LNCAP (cell line): Measurements from ENCODE around the gene USO1.

ENCODE experiments used
- CTCF ChIP-seq: fragments of 450-650 bp; IDR thresholded peaks from 2 replicates; pipeline ENCODE4 v1.5.1; 2017; ENCODE audit warnings: mild to moderate bottlenecking

USO1 gene

GRCh38 chr4:75685546-75686189 is 38.7 kb upstream of the USO1 start:
- no peak for TF ChIP-seq CTCF

DNA sequence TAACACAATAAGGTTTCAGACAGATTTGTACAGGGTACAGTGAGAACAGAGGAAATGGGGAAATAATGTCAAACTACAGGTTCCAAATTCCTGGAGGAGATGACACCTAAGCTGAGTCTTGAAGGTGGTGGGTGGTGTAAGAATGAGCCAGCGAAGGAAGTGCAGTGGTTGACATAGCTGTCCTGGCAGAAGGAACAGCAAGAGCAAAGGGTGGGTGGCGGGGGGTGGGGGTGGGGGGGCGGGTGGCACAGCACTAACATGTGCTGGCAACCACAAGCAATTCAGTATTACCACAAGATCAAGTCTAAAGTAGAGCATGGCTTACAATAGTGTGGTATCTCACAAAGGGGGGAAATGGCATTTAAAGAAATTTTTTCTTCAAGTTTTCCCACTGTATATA is 38.0 kb upstream of the USO1 start:
- no peak for TF ChIP-seq CTCF

DNA sequence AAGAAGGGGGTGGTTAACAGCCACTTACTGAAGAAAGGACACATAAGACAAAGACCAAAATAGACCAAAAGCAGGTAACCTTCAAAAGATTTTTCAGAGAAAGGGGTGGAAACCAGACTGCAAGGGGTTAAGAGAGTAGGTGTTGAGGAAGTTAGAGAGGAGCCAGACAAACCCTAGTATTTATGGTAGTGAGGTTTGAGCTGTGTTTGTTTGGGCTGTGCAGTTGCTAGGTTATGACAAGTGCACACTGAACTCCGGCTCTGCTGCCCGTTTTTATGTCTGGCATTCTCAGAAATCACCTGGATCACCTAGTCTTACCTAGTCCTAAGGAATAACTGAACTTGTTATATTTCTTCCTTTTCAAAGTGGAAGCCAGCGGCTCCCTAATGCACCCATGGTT is 28.3 kb upstream of the USO1 start:
- TF ChIP-seq CTCF, result no peak

GRCh38 chr4:75696581-75696980 is 27.8 kb upstream of the USO1 start:
- no peak for TF ChIP-seq CTCF

- TF ChIP-seq CTCF, result no peak
Observed at GRCh38 chr4:75698162-75698962, 26.0 kb upstream of the USO1 start.

DNA sequence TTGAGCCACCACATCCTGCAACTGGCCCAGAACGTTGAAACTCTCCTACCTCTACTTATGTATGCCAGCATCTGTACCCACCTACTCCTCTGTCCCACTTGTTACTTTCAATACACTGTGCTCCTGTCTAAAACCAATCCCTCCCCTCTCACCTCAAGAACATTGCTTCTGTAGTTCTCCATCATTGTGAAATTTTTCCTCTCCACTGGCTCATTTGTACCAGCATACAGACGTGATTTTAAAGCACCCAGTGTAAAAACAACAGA is 25.5 kb upstream of the USO1 start:
- no peak for TF ChIP-seq CTCF

GRCh38 chr4:75699299-75699698 is 25.1 kb upstream of the USO1 start:
- no peak for TF ChIP-seq CTCF
